ENCODE measurements around the gene UBALD2. TPM values are rescaled to one million over a fixed set of nuclear protein-coding genes. Genes with fewer than 3 reads are reported as not detected.

Gene UBALD2
- total RNA-seq, 1 donor from 2014 or later, result 28.1 TPM

GRCh38 chr17:76273445-76274111 is 8.4 kb downstream of the UBALD2 start:
- DNase-seq (no peak), ATAC-seq (ENCODE audit: poor library complexity) (no peak)
- intact Hi-C loops (cut with DNase I), result no loop called here

- no peak for DNase-seq
- intact Hi-C loops (cut with DNase I), result no loop called here
- ATAC-seq (ENCODE audit: poor library complexity), result no peak
Observed at GRCh38 chr17:76274112-76274956, 9.2 kb downstream of the UBALD2 start.

GRCh38 chr17:76275382-76276068 is 10.4 kb downstream of the UBALD2 start:
- intact Hi-C loops (cut with DNase I), result no loop called here
- ATAC-seq (ENCODE audit: poor library complexity) (no peak), DNase-seq (no peak)

- no peak for ATAC-seq (ENCODE audit: poor library complexity)
- DNase-seq, result no peak
- intact Hi-C loops (cut with DNase I), result no loop called here
Observed at GRCh38 chr17:76276069-76276431, 10.9 kb downstream of the UBALD2 start.

- DNase-seq, result no peak
- no peak for ATAC-seq (ENCODE audit: poor library complexity)
- intact Hi-C loops (cut with DNase I), result no loop called here
Observed at GRCh38 chr17:76276461-76277299, 11.5 kb downstream of the UBALD2 start.

- intact Hi-C loops (cut with DNase I), result loop anchor here (2.0 kb wide), 1 partner anchor 157 kb away; no protein-coding TSS in a partner anchor
- ATAC-seq (ENCODE audit: poor library complexity), result no peak
Observed at GRCh38 chr17:76277300-76278267, 12.4 kb downstream of the UBALD2 start.

GRCh38 chr17:76278268-76278908 is 13.2 kb downstream of the UBALD2 start:
- ATAC-seq (ENCODE audit: poor library complexity) (no peak), DNase-seq (no peak)
- intact Hi-C loops (cut with DNase I), result loop anchor here (2.0 kb wide), 1 partner anchor 158 kb away; no protein-coding TSS in a partner anchor

More at GRCh38 chr17:76277300-76278267, 12.4 kb downstream of the UBALD2 start:
- no peak for DNase-seq

GRCh38 chr17:76278952-76279741 is 14.0 kb downstream of the UBALD2 start:
- DNase-seq, result peak; percentile 94
- intact Hi-C loops (cut with DNase I), result loop anchor here (2.0 kb wide), 1 partner anchor 158 kb away; no protein-coding TSS in a partner anchor
- ATAC-seq (ENCODE audit: poor library complexity), result peak; percentile 91

GRCh38 chr17:76279742-76280287 is 14.7 kb downstream of the UBALD2 start:
- intact Hi-C loops (cut with DNase I), result loop anchor here (2.0 kb wide), 1 partner anchor 159 kb away; no protein-coding TSS in a partner anchor
- DNase-seq (no peak), ATAC-seq (ENCODE audit: poor library complexity) (no peak)

GRCh38 chr17:76280650-76281049 is 15.5 kb downstream of the UBALD2 start:
- intact Hi-C loops (cut with DNase I), result no loop called here
- ATAC-seq (ENCODE audit: poor library complexity) (no peak), DNase-seq (no peak)

- ATAC-seq (ENCODE audit: poor library complexity) (peak; percentile 61), DNase-seq (no peak)
- intact Hi-C loops (cut with DNase I), result no loop called here
Observed at GRCh38 chr17:76281573-76282371, 16.6 kb downstream of the UBALD2 start.

GRCh38 chr17:76292567-76292966 is 27.4 kb downstream of the UBALD2 start:
- ATAC-seq (ENCODE audit: poor library complexity) (no peak), DNase-seq (no peak)
- intact Hi-C loops (cut with DNase I), result loop anchor here (10.0 kb wide), 1 partner anchor 278 kb away; no protein-coding TSS in a partner anchor

- DNase-seq, result no peak
- ATAC-seq (ENCODE audit: poor library complexity), result peak; percentile 76
- intact Hi-C loops (cut with DNase I), result loop anchor here (10.0 kb wide), 1 partner anchor 278 kb away; no protein-coding TSS in a partner anchor
Observed at GRCh38 chr17:76293106-76293505, 28.0 kb downstream of the UBALD2 start.

- peak; percentile 76 for ATAC-seq (ENCODE audit: poor library complexity)
Observed at GRCh38 chr17:76296186-76296585, 31.0 kb downstream of the UBALD2 start.

GRCh38 chr17:76296889-76297288 is 31.7 kb downstream of the UBALD2 start:
- DNase-seq (no peak), ATAC-seq (ENCODE audit: poor library complexity) (no peak)
- intact Hi-C loops (cut with DNase I), result loop anchor here (5.0 to 10.0 kb wide), 2 partner anchors 175 to 282 kb away; no protein-coding TSS in a partner anchor

More at GRCh38 chr17:76296186-76296585, 31.0 kb downstream of the UBALD2 start:
- DNase-seq, result no peak
- intact Hi-C loops (cut with DNase I), result loop anchor here (5.0 to 10.0 kb wide), 2 partner anchors 174 to 281 kb away; no protein-coding TSS in a partner anchor
